ENCODE measurements around the gene ELAVL2.

Gene ELAVL2

GRCh38 chr9:23683611-23684061 is 142.4 kb downstream of the ELAVL2 start:
- H3K27me3 Mint-ChIP-seq = no peaks in the 10 kb centered on the region
- no peak overlapping the region for H3K4me3 Mint-ChIP-seq
- H3K4me1 Mint-ChIP-seq (ENCODE audit: low read depth) = no peaks in the 10 kb centered on the region
- no peaks in the 10 kb centered on the region for H3K36me3 Mint-ChIP-seq
- H3K9me3 Mint-ChIP-seq (ENCODE audit: low read depth) = no peaks in the 10 kb centered on the region
- H3K27ac Mint-ChIP-seq = no peak overlapping the region

- Mint-ChIP-seq H3K4me3 (no peak overlapping the region), H3K27me3 (no peaks in the 10 kb centered on the region), H3K36me3 (no peaks in the 10 kb centered on the region), H3K27ac (no peak overlapping the region), H3K9me3 (ENCODE audit: low read depth) (no peaks in the 10 kb centered on the region), H3K4me1 (ENCODE audit: low read depth) (no peaks in the 10 kb centered on the region)
These were observed 143.1 kb downstream of the ELAVL2 start for GRCh38 chr9:23682891-23683431.

GRCh38 chr9:23682352-23682751 is 143.7 kb downstream of the ELAVL2 start:
- no peaks in the 10 kb centered on the region for H3K36me3 Mint-ChIP-seq
- H3K27me3 Mint-ChIP-seq = no peaks in the 10 kb centered on the region
- H3K4me3 Mint-ChIP-seq = no peak overlapping the region
- no peaks in the 10 kb centered on the region for H3K9me3 Mint-ChIP-seq (ENCODE audit: low read depth)
- no peaks in the 10 kb centered on the region for H3K4me1 Mint-ChIP-seq (ENCODE audit: low read depth)
- H3K27ac Mint-ChIP-seq = no peak overlapping the region

- Mint-ChIP-seq H3K4me3 (no peak overlapping the region), H3K9me3 (ENCODE audit: low read depth) (peaks cover 8% of the 10 kb centered on the region), H3K27ac (no peak overlapping the region), H3K36me3 (no peaks in the 10 kb centered on the region), H3K4me1 (ENCODE audit: low read depth) (no peaks in the 10 kb centered on the region), H3K27me3 (no peaks in the 10 kb centered on the region)
These were observed 148.6 kb downstream of the ELAVL2 start for GRCh38 chr9:23677446-23677845.

- Mint-ChIP-seq H3K4me1 (ENCODE audit: low read depth) (no peaks in the 10 kb centered on the region), H3K36me3 (no peaks in the 10 kb centered on the region), H3K27ac (no peak overlapping the region), H3K4me3 (no peak overlapping the region), H3K27me3 (no peaks in the 10 kb centered on the region), H3K9me3 (ENCODE audit: low read depth) (peaks cover 8% of the 10 kb centered on the region)
These were observed 151.9 kb downstream of the ELAVL2 start for GRCh38 chr9:23674016-23674585.

- H3K27ac Mint-ChIP-seq = no peak overlapping the region
- peaks cover 12% of the 10 kb centered on the region for H3K9me3 Mint-ChIP-seq (ENCODE audit: low read depth)
- H3K4me1 Mint-ChIP-seq (ENCODE audit: low read depth) = no peaks in the 10 kb centered on the region
- no peaks in the 10 kb centered on the region for H3K27me3 Mint-ChIP-seq
- no peaks in the 10 kb centered on the region for H3K36me3 Mint-ChIP-seq
- H3K4me3 Mint-ChIP-seq = no peak overlapping the region
These were observed 153.9 kb downstream of the ELAVL2 start for GRCh38 chr9:23672151-23672550.

- Mint-ChIP-seq H3K36me3 (no peaks in the 10 kb centered on the region), H3K4me1 (ENCODE audit: low read depth) (no peaks in the 10 kb centered on the region), H3K9me3 (ENCODE audit: low read depth) (peaks cover 11% of the 10 kb centered on the region), H3K27me3 (no peaks in the 10 kb centered on the region), H3K27ac (no peak overlapping the region), H3K4me3 (no peak overlapping the region)
These were observed 156.3 kb downstream of the ELAVL2 start for GRCh38 chr9:23669776-23670175.

GRCh38 chr9:23665635-23666034 is 160.4 kb downstream of the ELAVL2 start:
- peaks cover 11% of the 10 kb centered on the region for H3K9me3 Mint-ChIP-seq (ENCODE audit: low read depth)
- no peaks in the 10 kb centered on the region for H3K27me3 Mint-ChIP-seq
- H3K27ac Mint-ChIP-seq = no peak overlapping the region
- no peaks in the 10 kb centered on the region for H3K36me3 Mint-ChIP-seq
- no peaks in the 10 kb centered on the region for H3K4me1 Mint-ChIP-seq (ENCODE audit: low read depth)
- H3K4me3 Mint-ChIP-seq = no peak overlapping the region

- Mint-ChIP-seq H3K27me3 (no peaks in the 10 kb centered on the region), H3K4me3 (no peak overlapping the region), H3K4me1 (ENCODE audit: low read depth) (no peaks in the 10 kb centered on the region), H3K9me3 (ENCODE audit: low read depth) (peaks cover 14% of the 10 kb centered on the region), H3K27ac (no peak overlapping the region), H3K36me3 (no peaks in the 10 kb centered on the region)
These were observed 161.0 kb downstream of the ELAVL2 start for GRCh38 chr9:23665051-23665450.

GRCh38 chr9:23663946-23664345 is 162.1 kb downstream of the ELAVL2 start:
- no peaks in the 10 kb centered on the region for H3K27me3 Mint-ChIP-seq
- H3K36me3 Mint-ChIP-seq = no peaks in the 10 kb centered on the region
- peaks cover 17% of the 10 kb centered on the region for H3K9me3 Mint-ChIP-seq (ENCODE audit: low read depth)
- H3K4me1 Mint-ChIP-seq (ENCODE audit: low read depth) = no peaks in the 10 kb centered on the region
- no peak overlapping the region for H3K27ac Mint-ChIP-seq
- H3K4me3 Mint-ChIP-seq = no peak overlapping the region

GRCh38 chr9:23663536-23663935 is 162.5 kb downstream of the ELAVL2 start:
- no peak overlapping the region for H3K4me3 Mint-ChIP-seq
- H3K36me3 Mint-ChIP-seq = no peaks in the 10 kb centered on the region

GRCh38 chr9:23663125-23663524 is 162.9 kb downstream of the ELAVL2 start:
- Mint-ChIP-seq H3K9me3 (ENCODE audit: low read depth) (peaks cover 17% of the 10 kb centered on the region), H3K27me3 (no peaks in the 10 kb centered on the region), H3K4me1 (ENCODE audit: low read depth) (no peaks in the 10 kb centered on the region), H3K4me3 (no peak overlapping the region), H3K36me3 (no peaks in the 10 kb centered on the region), H3K27ac (no peak overlapping the region)

More at GRCh38 chr9:23663536-23663935, 162.5 kb downstream of the ELAVL2 start:
- H3K27ac Mint-ChIP-seq = no peak overlapping the region
- no peaks in the 10 kb centered on the region for H3K27me3 Mint-ChIP-seq
- H3K9me3 Mint-ChIP-seq (ENCODE audit: low read depth) = peaks cover 17% of the 10 kb centered on the region
- no peaks in the 10 kb centered on the region for H3K4me1 Mint-ChIP-seq (ENCODE audit: low read depth)

- no peaks in the 10 kb centered on the region for H3K27me3 Mint-ChIP-seq
- peaks cover 13% of the 10 kb centered on the region for H3K9me3 Mint-ChIP-seq (ENCODE audit: low read depth)
- no peaks in the 10 kb centered on the region for H3K36me3 Mint-ChIP-seq
- H3K4me3 Mint-ChIP-seq = no peak overlapping the region
- H3K27ac Mint-ChIP-seq = no peak overlapping the region
- H3K4me1 Mint-ChIP-seq (ENCODE audit: low read depth) = no peaks in the 10 kb centered on the region
These were observed 163.7 kb downstream of the ELAVL2 start for GRCh38 chr9:23662320-23662719.

GRCh38 chr9:23659346-23660006 is 166.6 kb downstream of the ELAVL2 start:
- Mint-ChIP-seq H3K27me3 (no peaks in the 10 kb centered on the region), H3K9me3 (ENCODE audit: low read depth) (peaks cover 7% of the 10 kb centered on the region), H3K4me3 (no peak overlapping the region), H3K36me3 (no peaks in the 10 kb centered on the region), H3K27ac (no peak overlapping the region), H3K4me1 (ENCODE audit: low read depth) (no peaks in the 10 kb centered on the region)

GRCh38 chr9:23658376-23659258 is 167.4 kb downstream of the ELAVL2 start:
- no peaks in the 10 kb centered on the region for H3K4me1 Mint-ChIP-seq (ENCODE audit: low read depth)
- H3K4me3 Mint-ChIP-seq = no peak overlapping the region
- H3K27ac Mint-ChIP-seq = no peak overlapping the region
- H3K36me3 Mint-ChIP-seq = no peaks in the 10 kb centered on the region
- no peaks in the 10 kb centered on the region for H3K27me3 Mint-ChIP-seq
- peaks cover 7% of the 10 kb centered on the region for H3K9me3 Mint-ChIP-seq (ENCODE audit: low read depth)

Data from activated naive CD8-positive, alpha-beta T cell (primary cell).